Hepatic stellate cell (primary cell): ENCODE measurements around the gene PRR23C.

Experiments used
- DNase-seq: peaks from one replicate; pipeline ENCODE4 v3.0.0; 2011; ENCODE audit warnings: low spot score

PRR23C gene

DNA sequence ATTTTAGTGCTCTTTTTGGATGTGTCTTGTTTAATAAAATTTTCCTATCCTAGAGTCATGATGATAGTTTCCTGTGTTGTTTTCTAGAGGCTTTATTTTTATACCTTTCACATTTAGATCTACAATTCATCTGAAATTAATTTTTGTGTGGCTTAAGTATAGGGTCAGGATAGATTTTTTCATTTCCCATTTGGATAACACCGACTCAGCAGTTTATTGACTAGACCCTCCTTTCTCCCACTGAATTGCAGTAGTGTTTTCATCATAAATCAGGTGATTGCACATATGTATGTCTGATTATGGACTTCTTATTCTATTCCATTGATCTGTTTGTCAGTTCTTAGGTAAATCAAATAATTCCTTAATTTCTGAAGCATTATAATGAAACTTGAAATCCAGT is 49.0 kb downstream of the PRR23C start:
- DNase-seq = no peak
